GM18511 (cell line): ENCODE measurements around the gene LIN7A.
"Not testable (repeated sequence)": the region's sequence is repeated elsewhere in the genome, so short reads cannot be mapped to it uniquely, and the experiment has no call there.

Experiments used
- ATAC-seq: cut with Tn5 transposase; IDR thresholded peaks from one replicate; pipeline ENCODE4 v1.9.1; 2021; ENCODE audit warnings: mild to moderate bottlenecking, moderate library complexity; ENCODE audit not compliant: unreplicated experiment

LIN7A gene

DNA sequence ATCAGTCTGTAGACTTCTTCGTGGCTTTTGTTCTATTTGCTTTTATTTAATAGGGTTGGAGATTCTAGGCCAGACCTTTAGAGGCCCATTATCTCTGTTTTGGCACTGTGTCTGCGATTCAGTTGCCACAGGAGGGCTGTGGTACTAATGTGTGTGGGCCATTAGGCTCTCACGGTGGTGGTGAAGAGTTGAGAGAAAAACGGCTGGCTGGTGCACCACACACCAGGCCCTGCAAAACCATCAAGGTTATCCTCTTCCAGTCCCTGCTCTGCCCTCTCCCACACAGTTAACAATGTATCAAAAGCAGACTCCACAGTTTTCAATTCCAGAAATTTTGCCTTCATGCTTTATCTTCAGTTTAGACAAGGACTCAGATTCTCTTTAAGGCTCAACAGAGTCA, 123.3 kb downstream of the LIN7A start:
- peak; percentile 19 for ATAC-seq

DNA sequence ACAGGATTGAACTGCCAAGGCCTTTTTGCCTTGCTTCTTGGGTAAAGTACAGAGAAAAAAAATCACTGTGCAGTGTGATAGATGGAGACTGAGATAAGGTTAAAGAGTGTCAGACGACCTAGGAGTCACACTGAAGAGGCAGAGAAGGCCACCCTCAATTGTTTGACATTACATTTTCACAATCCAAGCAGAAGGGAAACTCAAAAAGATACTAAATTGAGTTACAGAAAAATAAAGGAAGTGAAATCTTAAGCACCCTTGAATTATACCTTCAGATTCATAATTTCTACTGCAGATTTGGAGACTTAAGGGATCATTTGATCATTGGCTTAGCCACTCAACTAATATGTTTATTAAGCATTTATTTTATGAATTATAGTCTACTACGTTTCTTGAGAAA, 123.9 kb downstream of the LIN7A start:
- peak; percentile 53 for ATAC-seq

GRCh38 chr12:80811957-80812708, 125.6 kb downstream of the LIN7A start:
- peak; percentile 15 for ATAC-seq

- no peak for ATAC-seq
Observed at GRCh38 chr12:80810874-80811273, 126.9 kb downstream of the LIN7A start.

- ATAC-seq = peak; percentile 75
Observed at GRCh38 chr12:80807640-80808288, 130.0 kb downstream of the LIN7A start.

GRCh38 chr12:80805106-80805505, 132.6 kb downstream of the LIN7A start:
- ATAC-seq = no peak

- ATAC-seq = peak; percentile 94
Observed at GRCh38 chr12:80802652-80803400, 134.9 kb downstream of the LIN7A start.

DNA sequence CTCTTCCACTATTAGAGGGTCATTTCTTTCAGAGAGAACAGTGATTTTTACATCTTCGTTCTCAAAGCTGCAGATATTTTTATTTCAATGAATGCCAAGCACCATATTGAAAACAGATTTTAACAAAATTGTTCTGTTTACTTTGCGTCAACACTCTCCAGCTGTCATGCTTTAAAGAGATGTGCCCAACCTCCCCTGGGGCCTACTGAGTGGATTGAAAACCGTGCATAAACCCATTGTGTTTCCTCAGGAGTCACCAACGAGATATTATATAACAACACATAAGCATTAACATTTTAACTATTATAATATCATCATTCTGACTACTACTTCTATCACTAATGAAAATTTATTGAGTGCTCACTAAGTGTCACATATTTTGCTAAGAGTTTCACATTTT, 139.5 kb downstream of the LIN7A start:
- ATAC-seq = no peak

DNA sequence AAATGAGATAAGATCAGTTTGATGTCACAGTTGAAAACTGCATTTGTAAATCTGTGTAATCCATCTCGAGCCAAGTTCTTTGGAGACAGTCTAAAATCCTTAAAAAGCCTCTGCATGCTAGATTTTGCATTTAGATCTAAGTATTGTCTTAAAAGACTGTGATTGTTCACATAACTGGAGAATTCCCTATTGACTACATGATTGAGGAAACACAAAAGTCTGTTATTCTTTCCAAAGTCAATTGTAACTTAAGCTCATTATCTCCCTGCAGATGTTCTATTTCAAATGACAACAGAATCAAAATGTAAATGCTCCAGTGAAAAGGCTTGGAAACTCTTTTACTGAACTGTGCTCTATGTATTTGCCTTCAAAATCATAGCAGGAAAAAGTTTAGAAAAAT, 143.2 kb downstream of the LIN7A start:
- no peak for ATAC-seq

- no peak for ATAC-seq
Observed at GRCh38 chr12:80792861-80793260, 144.9 kb downstream of the LIN7A start.

GRCh38 chr12:80791863-80792262, 145.9 kb downstream of the LIN7A start:
- no peak for ATAC-seq

GRCh38 chr12:80788407-80788806, 149.3 kb downstream of the LIN7A start:
- ATAC-seq = not testable (repeated sequence)

- not testable (repeated sequence) for ATAC-seq
Observed at GRCh38 chr12:80782963-80783470, 154.7 kb downstream of the LIN7A start.

DNA sequence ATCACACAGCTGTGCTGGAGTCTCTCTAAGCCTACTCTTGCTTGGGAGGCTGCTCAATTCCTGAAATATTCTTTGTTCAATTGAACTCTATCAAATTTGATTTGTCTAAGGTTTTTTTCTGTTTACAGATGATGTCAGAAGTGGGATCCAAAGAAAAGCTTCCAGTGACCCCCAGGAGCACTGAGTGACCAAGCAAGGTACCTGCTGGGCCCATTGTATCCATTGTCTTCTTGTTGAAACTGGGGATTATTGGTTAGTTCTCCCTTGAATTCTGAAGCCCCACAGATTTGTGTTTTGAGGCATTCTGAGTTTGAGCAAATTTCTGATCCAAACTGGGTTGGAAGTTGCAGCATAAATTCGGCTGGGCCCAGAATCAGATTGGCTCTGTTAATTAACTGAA, 156.4 kb downstream of the LIN7A start:
- no peak for ATAC-seq

DNA sequence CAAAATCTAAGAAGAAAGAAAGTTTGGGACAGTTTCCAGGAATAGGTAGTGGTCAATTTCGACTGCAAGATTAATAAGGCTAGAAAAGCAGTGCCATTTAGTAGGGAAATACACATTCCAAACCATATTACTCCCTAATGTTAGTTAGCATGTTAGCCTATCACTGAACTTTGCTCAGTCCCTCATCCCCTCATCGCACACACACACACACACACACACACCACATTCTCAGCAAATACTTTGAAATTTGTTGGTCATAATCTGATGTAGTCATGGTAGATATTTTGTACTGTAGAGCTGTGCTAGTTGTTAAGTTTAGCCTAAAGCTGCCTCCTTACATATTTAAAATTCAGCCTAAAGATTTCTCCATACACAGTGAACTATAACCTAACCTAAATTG, 157.0 kb downstream of the LIN7A start:
- no peak for ATAC-seq

- ATAC-seq = peak; percentile 96
Observed at GRCh38 chr12:80778005-80778541, 159.7 kb downstream of the LIN7A start.

DNA sequence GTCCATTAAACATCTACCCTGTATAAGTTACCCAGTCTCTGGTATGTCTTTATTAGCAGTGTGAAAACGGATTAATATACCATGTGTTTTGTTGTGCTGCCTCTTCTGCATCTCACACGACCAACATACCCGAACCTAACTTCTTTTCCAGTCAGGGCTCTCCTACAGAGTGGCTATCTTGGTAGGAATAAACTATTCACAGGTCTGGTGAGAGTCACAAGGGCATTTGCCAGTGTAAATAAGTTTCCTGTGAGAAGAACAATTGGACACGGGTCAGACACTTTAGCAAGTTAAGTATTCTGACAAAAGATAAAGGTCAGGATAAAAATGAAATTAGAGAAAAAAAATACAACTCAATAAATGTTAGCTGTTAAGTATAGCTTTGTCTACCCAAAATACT, 160.1 kb downstream of the LIN7A start:
- peak; percentile 8 for ATAC-seq

- ATAC-seq = no peak
Observed at GRCh38 chr12:80776706-80777105, 161.0 kb downstream of the LIN7A start.

GRCh38 chr12:80770958-80771357, 166.8 kb downstream of the LIN7A start:
- ATAC-seq = no peak

GRCh38 chr12:80769553-80770140, 168.1 kb downstream of the LIN7A start:
- ATAC-seq = no peak

- ATAC-seq = peak; percentile 89
Observed at GRCh38 chr12:80766897-80767296, 170.8 kb downstream of the LIN7A start.
